ENCODE results near the gene ZNF586.

The ZNF586 gene

GRCh38 chr19:57825511-57825910 lies 56.0 kb downstream of the ZNF586 start:
- DNase-seq, result no peak

GRCh38 chr19:57829316-57829715 lies 59.8 kb downstream of the ZNF586 start:
- DNase-seq, result no peak

- DNase-seq, result peak; percentile 34
Measured at GRCh38 chr19:57830071-57830602, 60.7 kb downstream of the ZNF586 start, which contains the start of gene ZNF587B. Gene ZNF587B (plus strand): TSS chr19:57830299. CDS start chr19:57830529, 230 bp downstream.

All from activated CD4-positive, alpha-beta T cell treated with anti-CD3 and anti-CD28 coated beads, Interleukin-2, amount 50 U/mL, for 1 hour (primary cell).